ENCODE results near the gene PTPN4.

GRCh38 chr2:119827866-119828507 lies 68.3 kb downstream of the PTPN4 start:
- no peak for TF ChIP-seq POLR2A (IDR thresholded peaks at IDR 0.05)
- no peak for TF ChIP-seq CTCF (IDR thresholded peaks at IDR 0.05)

All from testis (tissue), 2 donors.